Fibroblast of villous mesenchyme (primary cell): ENCODE results near the gene NUP62. TPM values are rescaled to one million over a fixed set of nuclear protein-coding genes. Genes with fewer than 3 reads are reported as not detected.

Source experiments
- DNase-seq: peaks from one replicate; pipeline ENCODE4 v3.0.0-alpha.2; 2010; ENCODE audit warnings: low read depth
- H3K4me3 ChIP-seq: 2 replicates; pipeline ENCODE4 v1.5.1; 2011; ENCODE audit warnings: low read depth, mild to moderate bottlenecking, low read length
- CTCF ChIP-seq: IDR thresholded peaks from 2 replicates; pipeline ENCODE4 v1.5.1; 2012; ENCODE audit warnings: low read depth, mild to moderate bottlenecking, low read length; ENCODE audit not compliant: insufficient read depth
- total RNA-seq: library from RNA; depleted of rRNA; stranded (reverse); fragments of >200 nt; gene quantifications from 2 replicates; pipeline ENCODE4 v1.2.3, GENCODE V29; 2012

NUP62 gene
- total RNA-seq, 1 donor = 43.2 TPM

DNA sequence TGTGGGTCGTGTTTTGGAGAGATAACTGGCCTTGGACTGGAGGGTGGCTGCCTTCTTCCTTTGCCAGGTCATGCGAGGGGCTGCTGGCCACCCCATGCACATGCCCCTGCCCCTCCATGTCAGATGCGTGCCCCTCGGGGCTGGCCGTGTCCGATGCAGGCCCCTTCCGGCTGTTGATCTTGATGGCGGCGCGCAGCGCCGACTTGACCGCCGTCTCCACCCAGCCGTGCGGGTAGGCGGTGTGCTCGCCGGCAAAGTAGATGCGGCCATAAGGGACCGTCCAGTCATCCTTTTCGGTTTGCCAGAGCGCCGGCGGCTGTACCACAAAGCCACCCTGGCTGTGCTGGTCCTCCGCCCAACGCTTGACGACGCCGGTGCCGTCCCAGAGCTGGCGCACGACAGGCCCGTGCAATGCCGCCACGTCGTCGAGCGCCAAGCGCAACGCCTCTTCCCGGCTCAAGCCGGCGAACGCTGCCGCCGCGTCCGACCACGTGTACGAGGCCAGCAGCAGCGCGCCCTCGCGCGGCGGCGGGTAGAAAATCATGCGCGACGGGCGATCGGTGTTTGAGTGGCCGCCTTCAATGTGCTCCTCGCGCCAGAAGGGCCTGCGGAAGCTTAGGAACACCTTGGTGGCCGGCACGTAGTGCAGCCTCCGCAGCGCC is 39.5 kb downstream of the NUP62 start:
- peak; percentile 69 for DNase-seq
- peak overlapping the region; percentile 25 for H3K4me3 ChIP-seq
- peak; percentile 54 for TF ChIP-seq CTCF

DNA sequence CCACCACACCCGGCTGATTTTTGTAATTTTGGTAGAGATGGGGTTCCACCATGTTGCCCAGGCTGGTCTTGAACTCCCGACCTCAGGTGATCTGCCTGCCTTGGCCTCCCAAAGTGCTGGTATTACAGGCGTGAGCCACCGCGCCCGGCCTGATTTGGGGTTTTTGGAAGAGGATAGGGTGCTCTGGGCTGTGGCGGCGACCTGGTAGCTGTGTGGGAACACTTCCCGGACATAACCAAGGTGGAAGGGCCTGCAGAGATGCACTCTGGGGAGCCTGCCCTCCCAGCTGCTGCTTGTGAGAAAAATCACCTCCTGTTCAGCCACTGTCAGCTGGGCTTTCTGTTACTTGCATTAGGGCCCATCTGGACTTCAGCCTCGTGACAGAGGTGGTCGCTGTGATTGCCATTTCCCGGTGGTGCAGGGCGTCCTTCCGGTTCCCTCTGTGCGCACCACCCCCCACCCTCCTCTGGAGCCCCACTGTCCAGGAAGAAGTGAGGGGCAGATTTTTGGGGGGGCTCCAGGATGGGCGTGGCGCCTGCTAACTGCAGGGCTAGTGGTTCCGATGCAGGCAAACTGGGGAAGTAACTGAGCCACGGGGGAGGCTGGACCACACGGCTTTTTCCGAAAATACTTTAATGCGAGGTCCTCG is 40.1 kb downstream of the NUP62 start:
- DNase-seq = no peak
- no peak overlapping the region for H3K4me3 ChIP-seq
- no peak for TF ChIP-seq CTCF

- no peak for DNase-seq
- no peak overlapping the region for H3K4me3 ChIP-seq
- TF ChIP-seq CTCF = no peak
Measured at GRCh38 chr19:49888510-49888824, 40.8 kb downstream of the NUP62 start.

DNA sequence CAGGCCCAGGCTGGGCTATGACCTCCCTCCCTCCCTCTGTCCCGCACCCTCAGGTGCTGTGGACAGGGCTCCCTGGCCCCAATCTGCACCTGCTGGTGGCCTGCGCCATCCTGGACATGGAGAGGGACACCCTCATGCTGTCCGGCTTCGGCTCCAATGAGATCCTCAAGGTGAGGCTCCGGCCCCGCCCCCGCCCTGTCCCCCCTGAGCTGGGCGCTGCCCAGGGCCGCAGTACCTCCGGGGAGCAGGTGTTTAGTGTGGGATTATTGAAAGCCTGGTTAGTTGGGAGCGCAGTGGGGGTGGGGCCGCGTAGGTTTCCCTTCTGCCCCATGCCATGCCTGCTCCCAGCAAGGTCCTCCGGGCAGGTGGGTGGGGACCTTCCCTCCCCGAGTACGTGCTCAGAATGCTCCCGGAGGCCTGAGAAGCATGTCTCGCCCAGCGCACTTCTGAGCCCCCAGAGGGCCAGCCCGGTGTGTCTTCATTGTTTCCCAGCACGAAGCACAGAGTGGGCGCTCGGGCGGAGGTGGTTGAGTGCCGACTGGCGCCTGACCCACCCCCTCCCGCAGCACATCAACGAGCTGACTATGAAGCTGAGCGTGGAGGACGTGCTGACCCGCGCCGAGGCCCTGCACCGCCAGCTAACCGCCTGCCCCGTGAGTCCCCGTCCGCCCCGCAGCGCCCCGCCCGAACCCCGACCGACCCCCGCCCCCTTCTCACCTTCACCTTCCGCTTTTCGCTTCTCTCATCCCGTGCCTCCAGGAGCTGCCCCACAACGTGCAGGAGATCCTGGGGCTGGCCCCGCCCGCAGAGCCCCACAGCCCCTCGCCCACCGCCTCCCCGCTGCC is 41.4 kb downstream of the NUP62 start:
- no peak for TF ChIP-seq CTCF
- DNase-seq = no peak
- no peak overlapping the region for H3K4me3 ChIP-seq

GRCh38 chr19:49887037-49887664 is 42.2 kb downstream of the NUP62 start:
- no peak for DNase-seq
- no peak overlapping the region for H3K4me3 ChIP-seq
- no peak for TF ChIP-seq CTCF

- H3K4me3 ChIP-seq = no peak overlapping the region
- TF ChIP-seq CTCF = no peak
- DNase-seq = no peak
Measured at GRCh38 chr19:49884760-49885159, 44.5 kb downstream of the NUP62 start.
